HCT116 (cell line): Measurements from ENCODE around the gene PRDM2. TPM values are rescaled to one million over a fixed set of nuclear protein-coding genes. Genes with fewer than 3 reads are reported as not detected.

Experiments used
- ATAC-seq: fragments of 200-7000 bp; cut with Tn5 transposase; 2 replicates; pipeline ENCODE4 v1.9.1; 2020; ENCODE audit warnings: mild to moderate bottlenecking, moderate library complexity
- BruUV-seq: library from RNA; stranded (reverse); fragments of 400-500 nt; replicated peaks from 2 replicates; lab custom pipeline; 2021; lab: Mats Ljungman, UMichigan
- CTCF ChIA-PET: fragments of 300-600 bp; sonication (Branson Sonifier 250); formaldehyde crosslinking; loops from one replicate; lab custom pipeline; 2021; ENCODE audit warnings: antibody characterized with exemption; lab: Charles Lee
- POLR2A ChIA-PET: fragments of 300-600, 350-600 bp; sonication (Branson Sonifier 250); formaldehyde crosslinking; loops from one replicate; lab custom pipeline; 2021; ENCODE audit warnings: antibody characterized with exemption; lab: Charles Lee
- RAD21 ChIA-PET, 2 experiments: fragments of 300-600 bp; sonication (Branson Sonifier 250); formaldehyde crosslinking; loops; one replicate each; lab custom pipeline; 2023; ENCODE audit warnings: low total read pairs in 2 of 2; ENCODE audit not compliant: uncharacterized antibody in 2 of 2, unreplicated experiment in 2 of 2, low non-redundant PET in 1 of 2; lab: Charles Lee
- DNase-seq: peaks from one replicate; pipeline ENCODE4 v3.0.0-alpha.2; 2010; ENCODE audit warnings: low read depth, low spot score
- H2AFZ ChIP-seq: fragments of 200-600 bp; shearing (Covaris generic), sonication (generic); 2 replicates; pipeline ENCODE4 v1.6.1; 2017; ENCODE audit warnings: low read depth, mixed run types, mixed read lengths, antibody characterized with exemption, low read length; ENCODE audit not compliant: poor library complexity, severe bottlenecking
- H3K27ac ChIP-seq: 2 replicates; pipeline ENCODE4 v1.5.1; 2012; ENCODE audit warnings: low read depth, low read length
- H3K27me3 ChIP-seq: fragments of 200-600 bp; sonication (generic); 2 replicates; pipeline ENCODE4 v1.6.1; 2016; ENCODE audit warnings: mixed run types, low read length, mixed read lengths; ENCODE audit not compliant: insufficient read depth
- H3K36me3 ChIP-seq, 2 experiments: fragments of 200-500 bp in 1 of 2; fragments of 200-600 bp in 1 of 2; sonication (Bioruptor generic) in 1 of 2; sonication (generic) in 1 of 2; 2 replicates each; pipeline versions ENCODE4 v1.5.1 to v1.6.1; 2014 to 2016; ENCODE audit warnings: low read length in 2 of 2, inconsistent platforms in 1 of 2, mixed read lengths in 1 of 2, mixed run types in 1 of 2; ENCODE audit not compliant: insufficient read depth in 2 of 2, control insufficient read depth in 1 of 2
- H3K4me1 ChIP-seq, 2 experiments: fragments of 200-600 bp in 1 of 2; sonication (generic) in 1 of 2; 2 replicates each; pipeline versions ENCODE4 v1.5.1 to v1.6.1; 2012 to 2017; ENCODE audit warnings: low read length in 2 of 2, inconsistent platforms in 1 of 2, mild to moderate bottlenecking in 1 of 2, mixed read lengths in 1 of 2, mixed run types in 1 of 2, moderate library complexity in 1 of 2; ENCODE audit not compliant: insufficient read depth in 2 of 2, control insufficient read depth in 1 of 2
- H3K4me2 ChIP-seq: fragments of 200-600 bp; sonication (generic); 2 replicates; pipeline ENCODE4 v1.6.1; 2017; ENCODE audit warnings: mixed run types, low read length, mixed read lengths
- H3K4me3 ChIP-seq, 2 experiments: fragments of 200-600 bp in 1 of 2; sonication (generic) in 1 of 2; replicated peaks in 1 of 2; 2 replicates each; pipeline ENCODE4 v1.5.1; 2011 to 2016; ENCODE audit warnings: low read length in 2 of 2, control low read depth in 1 of 2, low read depth in 1 of 2, mild to moderate bottlenecking in 1 of 2, mixed read lengths in 1 of 2, mixed run types in 1 of 2
- H3K79me2 ChIP-seq: fragments of 200-600 bp; sonication (generic); 2 replicates; pipeline ENCODE4 v1.6.1; 2017; ENCODE audit warnings: mild to moderate bottlenecking, mixed run types, low read length, moderate library complexity, mixed read lengths; ENCODE audit not compliant: insufficient read depth
- H3K9ac ChIP-seq: fragments of 200-600 bp; sonication (generic); 2 replicates; pipeline ENCODE4 v1.6.1; 2016; ENCODE audit warnings: low read length, mixed read lengths
- H3K9me2 ChIP-seq: fragments of 200-600 bp; sonication (generic), shearing (Covaris generic); 2 replicates; pipeline ENCODE4 v1.6.1; 2017; ENCODE audit warnings: mixed run types, mild to moderate bottlenecking, moderate library complexity; ENCODE audit not compliant: insufficient read depth
- H3K9me3 ChIP-seq, 2 experiments: fragments of 200-500 bp in 1 of 2; fragments of 200-600 bp in 1 of 2; sonication (Bioruptor generic) in 1 of 2; sonication (generic) in 1 of 2; 2 replicates each; pipeline ENCODE4 v1.6.1; 2014 to 2017; ENCODE audit warnings: low read length in 2 of 2, mixed read lengths in 2 of 2, inconsistent platforms in 1 of 2, low read depth in 1 of 2, mild to moderate bottlenecking in 1 of 2, mixed run types in 1 of 2, moderate library complexity in 1 of 2; ENCODE audit not compliant: control insufficient read depth in 1 of 2, insufficient read depth in 1 of 2
- H4K20me1 ChIP-seq: fragments of 200-600 bp; sonication (generic), shearing (Covaris generic); 2 replicates; pipeline ENCODE4 v1.6.1; 2017; ENCODE audit warnings: mixed run types, mild to moderate bottlenecking, moderate library complexity; ENCODE audit not compliant: insufficient read depth
- ATF3 ChIP-seq: IDR thresholded peaks from 2 replicates; pipeline ENCODE4 v1.6.1; 2012
- CBX3 ChIP-seq: IDR thresholded peaks from 2 replicates; pipeline ENCODE4 v1.6.1; 2012; ENCODE audit warnings: low read depth
- CEBPB ChIP-seq: IDR thresholded peaks from 2 replicates; pipeline ENCODE4 v1.6.1; 2012; ENCODE audit warnings: low read depth
- CTCF ChIP-seq, 3 experiments: fragments of 200-600 bp in 1 of 3; sonication (generic) in 1 of 3; IDR thresholded peaks in 2 of 3; conservative IDR thresholded peaks in 1 of 3; 2 replicates each; pipeline ENCODE4 v1.5.1; 2012 to 2017; ENCODE audit warnings: low read depth in 2 of 3, low read length in 2 of 3, antibody characterized with exemption in 1 of 3, borderline replicate concordance in 1 of 3, control low read depth in 1 of 3, mild to moderate bottlenecking in 1 of 3, mixed read lengths in 1 of 3, mixed run types in 1 of 3, moderate library complexity in 1 of 3; ENCODE audit not compliant: insufficient read depth in 1 of 3
- EGR1 ChIP-seq: IDR thresholded peaks from 2 replicates; pipeline ENCODE4 v1.6.1; 2012; ENCODE audit warnings: low read depth
- ELF1 ChIP-seq: IDR thresholded peaks from 2 replicates; pipeline ENCODE4 v1.6.1; 2012; ENCODE audit warnings: low read depth, borderline replicate concordance
- EZH2 ChIP-seq: fragments of 200-600 bp; sonication (generic); IDR thresholded peaks from 2 replicates; pipeline ENCODE4 v1.6.1; 2017; ENCODE audit warnings: antibody characterized with exemption, mixed run types
- EZH2phosphoT487 ChIP-seq: fragments of 200-600 bp; IDR thresholded peaks from 2 replicates; pipeline ENCODE4 v1.6.1; 2018; ENCODE audit warnings: antibody characterized with exemption, borderline replicate concordance
- JUND ChIP-seq: IDR thresholded peaks from 2 replicates; pipeline ENCODE4 v1.6.1; 2012
- MAX ChIP-seq: IDR thresholded peaks from 2 replicates; pipeline ENCODE4 v1.6.1; 2012
- POLR2A ChIP-seq: IDR thresholded peaks from 2 replicates; pipeline ENCODE4 v1.7.0; 2011; ENCODE audit warnings: borderline replicate concordance; ENCODE audit not compliant: insufficient read depth, insufficient read length; ENCODE audit errors: extremely low read depth
- POLR2AphosphoS5 ChIP-seq: IDR thresholded peaks from 2 replicates; pipeline ENCODE4 v1.6.1; 2011; ENCODE audit warnings: mild to moderate bottlenecking, low read depth, low read length, moderate library complexity
- RAD21 ChIP-seq: IDR thresholded peaks from 2 replicates; pipeline ENCODE4 v1.6.1; 2012; ENCODE audit warnings: low read depth, mild to moderate bottlenecking
- REST ChIP-seq: IDR thresholded peaks from 2 replicates; pipeline ENCODE4 v1.6.1; 2012; ENCODE audit warnings: low read depth
- SP1 ChIP-seq: IDR thresholded peaks from 2 replicates; pipeline ENCODE4 v1.6.1; 2012; ENCODE audit warnings: low read depth
- SRF ChIP-seq: IDR thresholded peaks from 2 replicates; pipeline ENCODE4 v1.6.1; 2012; ENCODE audit warnings: low read depth
- TCF7L2 ChIP-seq: IDR thresholded peaks from 2 replicates; pipeline ENCODE4 v1.7.0; 2011; ENCODE audit warnings: borderline replicate concordance, inconsistent platforms; ENCODE audit not compliant: insufficient read depth, insufficient read length; ENCODE audit errors: extremely low read depth
- YY1 ChIP-seq: IDR thresholded peaks from 2 replicates; pipeline ENCODE4 v1.6.1; 2011; ENCODE audit warnings: low read length, low read depth, moderate library complexity, mild to moderate bottlenecking; ENCODE audit not compliant: insufficient replicate concordance; ENCODE audit errors: extremely low read depth
- ZFX ChIP-seq: fragments of 450-650 bp; IDR thresholded peaks from 2 replicates; pipeline ENCODE4 v1.6.1; 2017
- ZNF274 ChIP-seq: fragments of 200-500 bp; sonication (Bioruptor generic); IDR thresholded peaks from 2 replicates; pipeline ENCODE4 v1.6.1; 2014; ENCODE audit warnings: mild to moderate bottlenecking, low read depth, low read length, inconsistent platforms
- intact Hi-C: fragments of 100-400 bp; cut with micrococcal nuclease; formaldehyde crosslinking; loops from 2 replicates; pipeline ENCODE4 v1.10.0; 2022
- total RNA-seq: library from RNA; stranded (reverse); gene quantifications from one replicate; pipeline ENCODE4 v1.2.1, GENCODE V29; 2021; ENCODE audit not compliant: unreplicated experiment

PRDM2 gene
- total RNA-seq, 1 experiment from 2014 or later, result 17.3 TPM

GRCh38 chr1:13803546-13804239, 103.7 kb downstream of the PRDM2 start:
- no peak for TF ChIP-seq ELF1
- no peak for TF ChIP-seq CEBPB
- no peak for TF ChIP-seq RAD21
- no peak for TF ChIP-seq ZNF274
- TF ChIP-seq EZH2, result no peak
- TF ChIP-seq SRF, result no peak
- no peak for TF ChIP-seq POLR2A
- no peak for TF ChIP-seq CBX3
- no peak for TF ChIP-seq REST
- no peak for TF ChIP-seq YY1
- no peak for TF ChIP-seq ZFX
- no peak for TF ChIP-seq JUND
- TF ChIP-seq ATF3, result no peak
- no peak for TF ChIP-seq SP1
- TF ChIP-seq POLR2AphosphoS5, result no peak
- no peak for TF ChIP-seq EZH2phosphoT487
- TF ChIP-seq CTCF (IDR thresholded peaks at IDR 0.05 in 2 of 3, conservative IDR thresholded peaks at IDR 0.05 in 1 of 3; ENCODE audit: borderline replicate concordance in 1 of 3, insufficient read depth in 1 of 3, low read depth in 2 of 3, low read length in 2 of 3), result no peak
- TF ChIP-seq TCF7L2, result no peak
- no peak for TF ChIP-seq MAX
- no peak for TF ChIP-seq EGR1
- Histone ChIP-seq H3K27me3 (no peaks in the 10 kb centered on the region), H3K4me3 (no peak overlapping the region), H3K4me1 (no peaks in the 10 kb centered on the region), H3K79me2 (no peaks in the 10 kb centered on the region), H3K36me3 (no peaks in the 10 kb centered on the region), H3K9me2 (no peaks in the 10 kb centered on the region), H3K9me3 (no peaks in the 10 kb centered on the region), H4K20me1 (no peaks in the 10 kb centered on the region), H3K27ac (no peak overlapping the region), H3K4me2 (no peak overlapping the region), H2AFZ (no peak overlapping the region), H3K9ac (no peak overlapping the region)
- no TSS peak for BruUV-seq
- RAD21 ChIA-PET, result no interaction called here
- intact Hi-C loops, result no loop called here
- POLR2A ChIA-PET, result no interaction called here
- DNase-seq (no peak), ATAC-seq (no peak)
- CTCF ChIA-PET, result no interaction called here
